HuH-7 (cell line): ENCODE measurements around the gene PADI4.
"Not testable (repeated sequence)": the region's sequence is repeated elsewhere in the genome, so short reads cannot be mapped to it uniquely, and the experiment has no call there.

ENCODE experiments used
- DNase-seq: peaks from one replicate; pipeline ENCODE4 v3.0.0; 2011; ENCODE audit warnings: low spot score

Gene PADI4

GRCh38 chr1:17393230-17393629 is 85.2 kb downstream of the PADI4 start:
- DNase-seq = no peak

GRCh38 chr1:17397910-17398695 is 90.1 kb downstream of the PADI4 start:
- no peak for DNase-seq

DNA sequence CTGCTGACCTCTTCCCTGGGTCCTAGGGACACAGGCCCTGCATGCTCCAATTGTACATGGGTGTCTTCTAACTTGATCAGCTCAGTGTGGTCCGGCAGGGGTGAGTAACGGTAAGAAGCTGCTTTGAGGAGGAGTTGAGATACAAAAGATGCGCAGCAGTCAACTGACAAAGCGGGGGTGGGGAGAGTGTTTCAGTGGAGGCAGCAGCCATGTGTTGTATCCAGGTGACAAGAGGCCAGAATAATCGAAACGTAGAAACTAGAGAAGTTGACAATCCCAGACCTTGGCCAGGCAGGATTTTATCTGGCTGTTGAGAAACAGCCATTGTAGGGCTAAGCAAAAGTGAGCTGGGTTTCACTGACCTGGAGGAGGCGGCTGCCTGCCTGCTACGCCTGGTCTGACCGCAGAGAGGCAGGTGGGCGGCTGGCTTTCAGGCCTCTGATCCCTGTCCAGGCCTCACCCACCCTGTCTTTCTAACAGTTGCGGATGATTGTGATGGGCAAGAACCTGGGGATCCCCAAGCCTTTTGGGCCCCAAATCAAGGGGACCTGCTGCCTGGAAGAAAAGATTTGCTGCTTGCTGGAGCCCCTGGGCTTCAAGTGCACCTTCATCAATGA is 92.8 kb downstream of the PADI4 start:
- DNase-seq = no peak

DNA sequence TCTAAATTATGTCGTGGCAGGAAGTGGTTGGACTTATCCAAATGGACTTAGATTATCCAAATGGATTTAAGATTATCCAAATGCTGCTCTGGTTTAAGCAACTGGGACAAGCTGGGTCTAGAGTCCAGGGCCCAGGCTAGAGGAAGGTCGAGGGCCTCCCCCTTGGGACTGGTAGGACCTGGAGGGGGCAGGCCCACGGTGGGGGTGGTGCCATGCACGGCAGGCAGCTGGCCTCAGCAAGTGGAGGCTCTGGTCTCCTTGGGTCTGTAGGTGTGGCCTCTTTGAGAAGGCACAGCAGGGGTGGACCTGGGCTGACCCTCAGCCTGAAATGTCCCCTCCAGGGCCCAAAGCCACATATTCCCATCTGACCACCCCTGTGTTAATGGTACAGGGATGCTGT is 93.8 kb downstream of the PADI4 start:
- no peak for DNase-seq

- no peak for DNase-seq
These were observed 95.1 kb downstream of the PADI4 start for GRCh38 chr1:17403081-17403480.

GRCh38 chr1:17404034-17404684 is 96.2 kb downstream of the PADI4 start:
- no peak for DNase-seq

DNA sequence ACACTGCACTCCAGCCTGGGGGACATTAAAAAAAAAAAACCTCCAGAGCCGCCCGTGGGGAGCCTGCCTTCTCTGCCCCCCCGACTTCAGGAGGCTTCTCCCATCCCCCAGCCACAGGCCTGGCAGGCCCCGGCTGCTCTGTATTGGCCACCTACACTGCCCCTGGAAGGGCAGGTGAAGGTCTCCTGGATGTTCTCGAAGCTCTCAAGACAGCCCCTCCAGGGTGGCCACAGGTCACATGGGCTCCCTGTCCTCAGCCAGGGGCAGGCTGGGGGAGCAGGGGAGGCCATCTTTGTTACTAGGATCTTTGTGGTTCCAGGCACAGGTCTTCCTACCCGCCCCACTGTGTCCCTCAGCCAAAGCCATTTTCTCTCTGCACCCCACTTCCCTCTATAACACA is 96.8 kb downstream of the PADI4 start:
- DNase-seq = no peak

DNA sequence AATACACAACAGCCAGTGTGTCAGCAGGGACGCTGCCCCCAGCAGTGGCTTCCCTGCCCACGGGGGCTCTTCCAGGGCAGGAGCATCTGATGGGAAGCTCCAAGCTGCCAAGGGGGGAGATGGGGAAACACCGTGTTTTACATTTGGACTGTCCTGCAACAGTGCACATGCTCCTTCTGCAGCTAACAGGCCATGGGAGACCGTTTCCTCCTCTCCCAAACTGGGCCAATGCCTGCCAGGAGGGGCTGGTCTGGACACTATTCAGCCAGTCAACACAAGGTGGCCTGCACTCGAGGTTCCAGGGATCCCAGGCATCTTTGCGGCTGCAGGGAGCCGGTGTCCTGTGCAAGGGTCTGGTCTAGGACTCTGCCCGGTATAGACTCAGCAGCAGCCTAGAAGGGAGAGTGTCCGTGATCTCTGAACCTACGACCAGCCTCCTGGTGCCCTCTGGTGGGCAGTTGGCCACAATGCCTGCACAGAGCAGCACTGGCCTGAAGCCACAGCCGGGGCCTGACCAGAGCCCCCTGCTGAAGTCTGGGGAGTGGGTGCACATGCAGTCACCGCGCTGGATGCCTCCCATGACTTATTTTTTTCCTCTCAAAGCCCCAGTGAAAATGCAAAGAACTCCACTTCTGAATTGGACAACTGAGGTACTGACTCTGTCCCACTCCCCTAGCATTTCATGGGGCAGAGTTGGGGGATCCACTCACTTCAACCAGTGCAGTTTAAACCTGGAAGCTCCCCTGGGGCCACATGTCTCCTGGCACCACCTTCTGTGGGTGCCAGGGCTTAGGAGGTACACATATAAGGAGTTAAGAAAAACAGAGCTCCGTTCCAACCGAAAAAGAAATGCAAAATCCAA is 98.1 kb downstream of the PADI4 start:
- DNase-seq = peak; percentile 87

GRCh38 chr1:17406760-17407475 is 98.9 kb downstream of the PADI4 start:
- DNase-seq = not testable (repeated sequence)

GRCh38 chr1:17407786-17408514 is 100.0 kb downstream of the PADI4 start:
- not testable (repeated sequence) for DNase-seq

DNA sequence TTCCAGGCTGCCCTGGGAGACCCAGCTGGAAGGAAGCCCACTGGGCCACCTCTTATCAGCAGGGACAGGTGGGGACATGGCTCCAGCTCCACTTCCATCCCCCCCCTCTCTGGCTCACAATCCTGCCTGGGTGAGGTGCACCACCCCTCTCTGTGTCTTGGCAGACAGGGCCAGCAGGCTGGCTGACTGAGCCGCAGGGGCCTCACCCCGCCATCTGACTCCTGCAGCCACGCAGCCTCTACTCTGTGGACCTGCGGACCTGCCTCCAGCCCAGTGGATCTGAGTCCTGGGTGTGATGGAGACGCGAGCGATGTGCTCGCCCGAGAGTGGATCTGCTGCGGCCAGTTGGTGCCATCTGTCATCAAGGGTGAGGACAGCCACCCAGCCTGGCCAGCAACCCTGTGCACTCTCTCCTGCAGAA is 101.4 kb downstream of the PADI4 start:
- no peak for DNase-seq

- no peak for DNase-seq
These were observed 104.3 kb downstream of the PADI4 start for GRCh38 chr1:17412093-17412870.
